Ovary (tissue), 9 donors: ENCODE data around the gene FOCAD. TPM values are rescaled to one million over a fixed set of nuclear protein-coding genes. Genes with fewer than 3 reads are reported as not detected.
A peak's percentile ranks its signal among the peaks of the same experiment; 100 is the strongest.

Source experiments
- DNase-seq, 5 donors: peaks; one replicate each; pipeline ENCODE4 v3.0.0-alpha.2; 2019 to 2020
- H3K27ac ChIP-seq, 2 donors: fragments of 200-600 bp; one replicate each; pipeline versions ENCODE4 v1.5.1 to v1.8.0; 2019 to 2022
- H3K27me3 ChIP-seq: fragments of 200-600 bp; one replicate; pipeline ENCODE4 v1.8.0; 2022
- H3K36me3 ChIP-seq: fragments of 200-600 bp; sonication (generic); one replicate; pipeline ENCODE4 v1.5.1; 2019
- H3K4me1 ChIP-seq: one replicate; pipeline ENCODE4 v1.8.1; 2013; ENCODE audit warnings: mild to moderate bottlenecking, moderate library complexity; ENCODE audit not compliant: insufficient read depth
- H3K4me3 ChIP-seq: fragments of 200-600 bp; sonication (generic); one replicate; pipeline ENCODE4 v1.5.1; 2017
- H3K9me3 ChIP-seq, 2 donors: fragments of 200-600 bp in 1 of 2; sonication (generic) in 1 of 2; one replicate each; pipeline versions ENCODE4 v1.5.1 to v1.8.1; 2013 to 2019; ENCODE audit warnings: mild to moderate bottlenecking in 1 of 2, moderate library complexity in 1 of 2
- CTCF ChIP-seq, 3 donors: fragments of 450-650 bp in 2 of 3; fragments of 200-600 bp in 1 of 3; IDR thresholded peaks; one replicate each; pipeline versions ENCODE4 v1.5.1 to v1.8.0; 2016 to 2022; ENCODE audit warnings: antibody characterized with exemption in 3 of 3, mild to moderate bottlenecking in 1 of 3
- EP300 ChIP-seq: sonication (generic); formaldehyde crosslinking; IDR thresholded peaks from one replicate; pipeline ENCODE4 v1.6.1; 2017; ENCODE audit warnings: antibody characterized with exemption
- POLR2A ChIP-seq: fragments of 450-650 bp; IDR thresholded peaks from one replicate; pipeline ENCODE4 v1.6.1; 2017; ENCODE audit warnings: antibody characterized with exemption, mild to moderate bottlenecking, moderate library complexity
- WGBS, 3 donors: extraction: QIAGEN DNeasy Blood & Tissue Kit in 1 of 3; methylation state at CpG; one replicate each; pipeline versions ENCODE4 v1.1.5 to v1.1.7; 2013 to 2017; 5-methylcytosine and 5-hydroxymethylcytosine counted together
- intact Hi-C, 4 donors: fragments of 100-400 bp; cut with DNase I; formaldehyde crosslinking; loops; one replicate each; pipeline versions ENCODE4 v1.11.0 to v1.15.1; 2022 to 2023
- polyA plus RNA-seq, 2 donors: library from polyadenylated mRNA; stranded (reverse); fragments of 200-250 nt in 1 of 2; fragments of 350-450 nt in 1 of 2; fragmentation: Illumina TruSeq in 1 of 2; extraction: RNeasy Lipid Tissue Mini Kit (QIAGEN cat#74804) in 1 of 2; gene quantifications; one replicate each; pipeline ENCODE4 v1.2.3, GENCODE V29; 2013 to 2014
- total RNA-seq, 7 donors: library from RNA; depleted of rRNA in 2 of 7; stranded (reverse); fragments of >200 nt in 2 of 7; fragmentation: NEBNext Ultra II Directional in 3 of 7; extraction: Animal tissue kit (Norgen Biotek cat#: 25700) in 3 of 7; gene quantifications; one replicate each; pipeline versions ENCODE4 v1.1.0 to v1.2.4, GENCODE V29; 2016 to 2023
- donor health status: DM: no; HTN: no; CAD: no; lungs with moderate emphysema.
- donor health status: DM: no; HTN: no; CAD: no.
- donor health status: Bipolar disorder and iron deficiency.
- donor health status: DM: yes; HTN: yes; CAD: no.
- donor health status: DM: no; HTN: no; CAD: no.
- donor health status: DM: yes; HTN: yes; CAD: no.

FOCAD gene
- total and polyA plus RNA-seq, 9 donors: 5.4 to 39.2 (median 22.2) TPM

GRCh38 chr9:20640331-20641187, 43.5 kb upstream of the FOCAD start:
- peak; percentile 15 to 50 (median 25) for DNase-seq
- Histone ChIP-seq H3K9me3 (no peaks in the 10 kb centered on the region), H3K4me3 (no peak overlapping the region), H3K36me3 (no peaks in the 10 kb centered on the region), H3K4me1 (no peaks in the 10 kb centered on the region), H3K27ac (no peak overlapping the region), H3K27me3 (no peaks in the 10 kb centered on the region)
- WGBS, 3 donors: 74 to 78% (median 78%) methylated on average over 7 of the region's 7 CpGs
- intact Hi-C loops: no loop called here
- TF ChIP-seq POLR2A (no peak), CTCF (IDR thresholded peaks at IDR 0.05) (no peak), EP300 (no peak)

- no peak overlapping the region for H3K27ac ChIP-seq
- no peak overlapping the region for H3K4me3 ChIP-seq
- no peaks in the 10 kb centered on the region for H3K36me3 ChIP-seq
- TF ChIP-seq CTCF (IDR thresholded peaks at IDR 0.05) (no peak), POLR2A (no peak), EP300 (no peak)
- H3K4me1 ChIP-seq: no peaks in the 10 kb centered on the region
- no peaks in the 10 kb centered on the region for H3K9me3 ChIP-seq
- 63 to 68% (median 67%) methylated on average over 1 of the region's 1 CpG for WGBS, 3 donors
- H3K27me3 ChIP-seq: no peaks in the 10 kb centered on the region
- intact Hi-C loops: no loop called here
- DNase-seq: no peak
Measured at GRCh38 chr9:20642045-20642444, 42.0 kb upstream of the FOCAD start.

GRCh38 chr9:20643660-20644059, 40.4 kb upstream of the FOCAD start:
- Histone ChIP-seq H3K4me3 (no peak overlapping the region), H3K9me3 (no peaks in the 10 kb centered on the region), H3K36me3 (no peaks in the 10 kb centered on the region), H3K4me1 (no peaks in the 10 kb centered on the region), H3K27me3 (no peaks in the 10 kb centered on the region), H3K27ac (no peak overlapping the region)
- no peak for TF ChIP-seq CTCF (IDR thresholded peaks at IDR 0.05)
- intact Hi-C loops: no loop called here
- 71 to 86% (median 83%) methylated on average over 3 of the region's 3 CpGs for WGBS, 3 donors
- no peak for DNase-seq

- no peaks in the 10 kb centered on the region for H3K4me1 ChIP-seq
- DNase-seq: no peak
- no peak overlapping the region for H3K27ac ChIP-seq
- no peak overlapping the region for H3K4me3 ChIP-seq
- intact Hi-C loops: no loop called here
- 88 to 91% (median 90%) methylated on average over 4 of the region's 4 CpGs for WGBS, 3 donors
- no peak for TF ChIP-seq POLR2A
- TF ChIP-seq EP300: no peak
- TF ChIP-seq CTCF (IDR thresholded peaks at IDR 0.05): no peak
- no peaks in the 10 kb centered on the region for H3K27me3 ChIP-seq
- H3K9me3 ChIP-seq: no peaks in the 10 kb centered on the region
- H3K36me3 ChIP-seq: no peaks in the 10 kb centered on the region
Measured at GRCh38 chr9:20646656-20647055, 37.4 kb upstream of the FOCAD start.
